HG02943 (cell line): ENCODE results near the gene CSNK2A1.
"Not testable (repeated sequence)": the region's sequence is repeated elsewhere in the genome, so short reads cannot be mapped to it uniquely, and the experiment has no call there.

Experiments
- ATAC-seq: cut with Tn5 transposase; IDR thresholded peaks from one replicate; pipeline ENCODE4 v1.9.1; 2021; ENCODE audit warnings: mild to moderate bottlenecking, low read depth, moderate library complexity; ENCODE audit not compliant: unreplicated experiment

CSNK2A1 gene

DNA sequence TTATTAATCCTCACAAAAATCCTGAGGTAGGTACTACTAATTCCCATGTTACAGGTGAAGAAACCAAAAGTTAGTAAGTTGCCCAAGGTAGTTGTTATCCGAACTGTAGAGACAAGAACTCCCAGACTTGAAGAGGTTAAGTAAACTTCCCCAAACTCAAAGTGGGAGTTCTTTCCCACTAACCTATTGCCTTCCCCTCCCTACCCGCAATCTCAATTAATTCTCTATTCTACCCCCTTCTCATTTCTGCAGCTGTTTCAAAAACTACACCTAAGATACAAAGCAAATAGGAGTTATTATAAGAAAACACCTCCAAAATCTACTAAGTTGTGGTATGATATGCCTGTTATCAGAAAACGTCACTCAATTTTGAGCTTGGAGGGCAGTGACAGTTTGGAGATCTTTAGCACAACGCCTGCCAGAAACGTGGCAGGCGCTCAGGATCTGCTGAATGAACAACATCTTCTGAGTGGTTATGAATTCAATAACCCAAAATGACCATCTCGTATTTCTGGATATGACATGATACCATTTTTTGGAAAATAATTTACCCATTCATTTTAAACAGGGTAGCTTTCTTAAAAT, 7.1 kb downstream of the CSNK2A1 start:
- ATAC-seq = no peak

DNA sequence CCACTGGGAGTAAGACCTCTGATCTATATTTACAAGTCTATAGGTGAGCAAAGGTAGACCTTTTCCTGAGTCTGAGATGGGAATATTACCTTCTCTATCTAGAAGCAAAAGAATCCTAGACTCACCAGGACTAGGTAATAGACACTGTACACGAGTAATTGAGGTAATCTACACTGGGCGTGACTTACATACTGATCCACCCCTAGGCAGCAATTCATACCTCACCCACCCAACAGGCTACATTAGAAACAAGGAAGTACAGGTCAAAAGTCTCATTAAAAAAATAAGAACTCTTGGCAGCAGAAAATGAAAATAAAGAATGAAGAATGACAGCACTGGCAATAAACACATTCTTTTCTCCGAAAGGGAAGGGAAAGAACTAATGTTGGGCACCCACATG, 7.6 kb downstream of the CSNK2A1 start:
- ATAC-seq = no peak

DNA sequence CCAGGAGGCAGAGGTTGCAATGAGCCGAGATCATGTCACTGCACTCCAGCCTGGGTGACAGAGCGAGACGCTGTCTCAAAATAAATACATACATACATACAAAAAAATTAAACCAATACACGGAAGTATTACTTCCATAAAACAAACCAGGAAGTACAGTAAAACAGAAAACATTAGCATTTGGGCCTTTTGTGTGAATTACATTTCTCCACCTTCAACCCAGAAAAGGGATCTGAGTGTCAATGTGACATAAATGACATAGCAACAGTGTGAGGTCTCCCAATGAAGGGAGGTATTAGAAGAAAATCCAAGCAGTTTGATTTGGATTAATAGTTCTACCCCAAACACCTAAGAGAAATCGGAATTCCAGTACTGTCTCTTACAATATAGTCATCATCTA, 10.1 kb downstream of the CSNK2A1 start:
- ATAC-seq = no peak

DNA sequence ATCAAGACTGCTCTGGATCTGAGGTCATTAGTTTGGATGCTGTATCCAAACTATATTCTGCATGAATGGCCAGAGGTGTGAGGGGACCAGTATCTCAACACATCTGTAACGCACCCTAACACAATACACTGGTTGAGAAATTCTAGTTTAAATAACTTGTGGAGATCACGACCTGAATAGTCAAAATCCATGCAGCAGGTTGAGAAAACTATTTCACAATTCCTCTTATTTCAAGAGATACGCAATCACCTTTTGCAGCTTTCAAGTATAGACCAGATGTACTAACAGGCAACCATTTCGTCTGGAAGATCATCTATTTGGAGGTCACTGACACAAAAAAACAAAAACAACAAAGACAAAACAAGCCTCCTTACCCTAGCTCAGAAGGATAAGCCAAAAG, 11.1 kb downstream of the CSNK2A1 start:
- ATAC-seq = no peak

DNA sequence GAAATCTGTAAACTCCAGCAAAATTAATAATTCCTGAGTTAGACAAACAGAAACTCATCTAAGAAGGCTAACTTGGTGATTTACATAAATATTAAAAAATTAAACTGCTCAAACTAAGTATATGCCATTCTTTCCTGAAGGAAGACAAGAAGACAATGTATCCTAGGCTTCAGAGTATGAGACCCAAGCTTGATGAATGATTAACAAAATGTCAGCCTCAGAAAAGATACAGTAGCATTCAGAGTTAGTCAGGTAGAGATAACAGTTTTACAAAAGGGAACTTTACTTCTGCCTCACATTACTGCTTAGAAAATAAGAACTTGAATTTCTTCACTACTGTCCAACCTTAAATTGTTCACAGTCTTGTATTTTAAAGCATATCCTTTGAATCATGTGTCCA, 12.0 kb downstream of the CSNK2A1 start:
- ATAC-seq = no peak

DNA sequence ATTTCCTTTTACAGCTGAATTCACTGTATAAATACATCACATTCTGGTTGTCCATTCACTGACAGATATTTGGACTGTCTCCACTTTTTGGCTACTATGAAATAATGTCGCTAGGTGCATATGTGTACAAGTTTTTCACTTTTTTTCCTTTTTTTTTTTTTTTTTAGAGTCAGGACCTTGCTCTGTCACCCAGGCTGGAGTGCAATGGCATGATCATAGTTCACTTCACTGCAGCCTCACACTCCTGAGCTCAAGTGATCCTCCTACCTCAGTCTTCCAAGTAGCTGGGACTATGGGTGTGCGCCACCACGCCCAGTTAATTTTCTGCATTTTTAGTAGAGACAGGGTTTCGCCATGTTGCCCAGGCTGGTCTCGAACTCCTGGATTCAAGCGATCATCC, 13.3 kb downstream of the CSNK2A1 start:
- ATAC-seq = no peak

DNA sequence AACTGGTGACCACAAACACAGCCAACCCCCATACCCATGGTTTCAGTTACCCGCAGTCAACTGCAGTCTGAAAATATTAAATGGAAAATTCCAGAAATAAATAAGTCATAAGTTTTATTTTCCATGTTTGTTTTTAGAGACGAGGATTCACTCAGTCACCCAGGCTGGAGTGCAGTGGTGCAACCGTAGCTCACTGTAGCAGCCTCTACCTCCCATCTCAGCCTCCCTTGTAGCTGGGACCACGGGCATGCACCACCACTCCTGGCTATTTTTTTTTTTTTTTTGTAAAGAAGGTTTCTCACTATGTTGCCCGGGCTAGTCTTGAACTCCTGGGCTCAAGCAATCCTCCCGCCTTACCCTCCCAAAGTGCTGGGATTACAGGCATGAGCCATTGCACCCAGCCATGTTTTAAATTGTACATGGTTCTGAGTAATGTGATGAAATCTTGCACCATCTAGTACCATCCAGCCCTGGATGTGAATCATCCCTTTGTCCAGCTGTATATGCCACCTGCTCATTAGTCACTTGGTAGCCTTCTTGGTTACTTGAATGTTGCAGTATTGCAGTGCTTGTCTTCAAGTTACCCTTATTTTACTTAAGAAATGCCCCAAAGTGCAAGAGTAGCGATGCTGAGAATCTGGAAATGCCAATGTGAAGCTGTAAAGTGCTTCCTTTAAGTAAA, 14.5 kb downstream of the CSNK2A1 start:
- ATAC-seq = no peak

DNA sequence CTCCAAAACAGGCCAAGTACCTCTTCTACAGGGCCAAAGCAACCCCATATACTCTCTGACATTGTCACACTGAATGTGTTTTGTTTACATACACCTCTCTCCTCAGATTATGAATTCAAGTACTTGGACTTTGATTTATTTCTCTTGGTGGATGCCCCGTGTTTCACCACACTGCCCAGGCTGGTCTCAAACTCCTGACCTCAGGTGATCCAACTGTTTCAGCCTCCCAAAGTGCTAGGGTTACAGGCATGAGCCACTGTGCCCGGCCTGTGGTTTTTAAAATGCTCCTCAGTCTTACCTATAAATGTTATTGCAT, 16.1 kb downstream of the CSNK2A1 start:
- no peak for ATAC-seq

DNA sequence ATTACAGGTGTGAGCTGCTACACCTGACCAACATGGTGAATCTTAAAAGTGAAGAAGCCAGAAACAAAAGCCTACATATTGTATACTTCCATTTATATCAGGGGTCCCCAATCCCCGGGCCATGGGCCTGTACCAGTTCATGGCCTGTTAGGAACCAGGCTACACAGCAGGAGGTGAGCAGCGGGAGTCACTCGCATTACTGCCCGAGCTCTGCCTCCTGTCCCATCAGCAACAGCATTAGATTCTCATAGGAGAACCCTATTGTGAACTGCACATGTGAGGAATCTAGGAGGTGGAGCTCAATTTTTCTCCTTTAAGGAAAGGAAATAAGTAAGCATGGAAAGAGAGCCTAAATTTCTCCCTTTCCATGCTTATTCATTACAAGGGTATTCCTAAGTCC, 21.7 kb downstream of the CSNK2A1 start:
- ATAC-seq = no peak

DNA sequence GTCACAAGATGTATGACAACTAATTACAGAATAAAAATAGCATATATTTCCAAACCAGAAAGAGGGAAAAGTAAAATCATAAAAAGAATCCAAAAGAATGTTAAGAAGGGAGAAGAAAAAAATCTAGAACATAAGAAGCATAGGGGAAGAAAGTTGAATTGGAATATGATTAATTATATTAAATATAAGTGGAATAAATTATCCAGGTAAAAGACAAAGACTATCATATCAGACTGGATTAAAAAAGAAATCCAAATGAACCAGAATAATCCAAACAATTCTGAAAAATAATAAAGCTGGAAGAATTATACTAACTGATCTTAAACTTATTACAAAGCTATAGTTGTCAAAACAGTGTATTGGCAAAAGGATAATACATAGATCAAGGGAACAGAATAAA, 23.6 kb downstream of the CSNK2A1 start:
- no peak for ATAC-seq

DNA sequence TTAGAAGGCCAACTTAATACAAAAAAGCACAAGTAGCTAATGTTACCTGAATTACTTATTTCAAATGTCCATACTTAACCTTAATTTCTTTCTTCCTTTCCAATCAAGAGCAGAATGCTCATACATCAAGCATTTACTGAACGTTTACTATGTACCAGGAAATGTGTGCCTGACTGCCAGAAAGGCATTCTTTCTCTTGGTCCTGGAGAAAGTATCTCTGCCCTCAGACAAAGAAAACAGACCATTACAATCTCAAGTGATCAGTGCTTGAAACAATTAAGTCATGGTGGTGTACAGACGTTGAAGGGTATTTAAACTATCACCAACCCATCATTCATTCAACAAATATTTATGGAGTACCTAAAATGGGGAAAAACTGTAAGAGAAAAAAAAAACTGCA, 26.4 kb downstream of the CSNK2A1 start:
- ATAC-seq = no peak

DNA sequence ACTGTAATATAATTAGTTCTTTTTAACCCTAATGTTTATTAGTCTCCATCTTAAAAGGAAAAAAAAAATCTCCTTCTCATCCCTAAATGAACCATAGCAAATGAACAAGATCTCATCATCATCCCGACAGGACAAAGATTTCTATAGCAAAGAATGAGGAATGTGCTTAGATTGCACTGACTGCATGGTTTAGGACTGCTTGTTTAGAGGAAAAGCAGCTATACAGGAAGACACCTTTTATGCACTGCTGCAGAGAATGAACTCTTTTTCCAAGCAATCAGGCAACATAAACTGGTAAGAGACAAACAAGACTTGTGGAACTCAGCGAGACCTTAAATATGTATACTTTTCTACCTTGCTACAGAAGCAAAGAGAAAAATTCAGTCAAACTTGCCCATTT, 26.8 kb downstream of the CSNK2A1 start:
- ATAC-seq = no peak

DNA sequence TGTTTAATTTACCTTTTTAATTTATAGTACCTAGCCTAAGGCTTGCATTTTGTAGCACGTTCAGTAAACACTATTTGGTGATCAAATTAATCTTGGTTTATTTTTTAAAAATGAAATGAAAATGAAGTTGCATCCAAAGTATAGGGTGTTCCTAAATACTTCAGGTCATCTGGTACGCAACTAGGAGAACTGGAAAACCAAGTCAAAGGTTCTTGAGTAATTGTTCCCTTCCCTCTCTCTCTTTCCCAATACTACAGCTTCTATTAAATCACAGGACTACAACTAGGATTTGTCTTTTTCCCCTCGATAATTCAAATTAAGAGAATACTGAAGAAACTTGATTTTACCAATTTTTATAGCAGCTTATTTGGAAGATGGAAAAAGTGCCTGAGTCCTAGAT, 27.9 kb downstream of the CSNK2A1 start:
- no peak for ATAC-seq

DNA sequence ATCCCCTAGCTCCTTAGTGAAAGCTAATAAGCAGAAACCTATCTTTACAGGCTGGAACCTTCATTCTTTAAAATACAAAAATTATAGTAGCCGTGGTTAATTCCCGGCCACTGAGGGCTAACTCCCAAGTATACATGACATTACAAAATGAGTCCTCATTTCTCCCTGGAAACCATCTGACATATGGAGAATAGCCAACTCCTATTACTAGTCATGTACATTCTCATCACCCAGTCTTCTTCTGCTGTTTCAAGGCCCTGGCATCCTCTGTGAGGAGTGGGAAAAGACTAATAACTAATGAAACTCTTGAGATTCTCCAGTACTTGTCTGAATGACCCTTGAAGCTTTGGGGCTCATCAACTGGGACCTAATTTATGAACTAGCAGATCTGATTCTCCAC, 30.2 kb downstream of the CSNK2A1 start:
- ATAC-seq = no peak

DNA sequence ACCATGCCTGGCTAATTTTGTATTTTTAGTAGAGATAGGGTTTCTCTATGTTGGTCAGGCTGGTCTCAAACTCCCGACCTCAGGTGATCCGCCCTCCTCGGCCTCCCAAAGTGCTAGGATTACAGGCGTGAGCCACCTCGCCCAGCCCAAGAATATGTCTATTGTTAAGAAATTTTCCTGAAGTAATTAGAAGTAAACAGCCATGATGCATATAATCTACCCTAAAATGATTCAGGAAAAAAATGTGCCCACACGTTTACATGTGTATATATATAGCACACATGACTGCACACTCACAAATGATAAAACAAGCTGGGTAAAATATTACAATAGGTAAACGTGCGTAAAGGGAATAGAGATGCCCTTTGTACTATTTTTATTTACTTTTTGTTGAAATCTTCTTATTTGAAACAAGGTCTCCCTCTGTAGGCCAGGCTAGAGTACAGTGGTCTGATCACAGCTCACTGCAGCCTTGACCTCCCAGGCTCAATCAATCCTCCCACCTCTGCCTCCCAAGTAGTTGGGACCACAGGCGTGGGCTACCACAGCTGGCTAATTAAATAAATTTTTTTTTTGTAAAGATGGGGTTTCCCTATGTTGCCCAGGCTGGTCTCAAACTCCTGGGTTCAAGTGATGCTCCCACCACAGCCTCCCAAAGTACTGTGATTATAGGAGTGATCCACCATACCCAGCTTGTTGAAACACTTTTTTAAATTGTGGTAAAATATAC, 33.1 kb downstream of the CSNK2A1 start:
- not testable (repeated sequence) for ATAC-seq

DNA sequence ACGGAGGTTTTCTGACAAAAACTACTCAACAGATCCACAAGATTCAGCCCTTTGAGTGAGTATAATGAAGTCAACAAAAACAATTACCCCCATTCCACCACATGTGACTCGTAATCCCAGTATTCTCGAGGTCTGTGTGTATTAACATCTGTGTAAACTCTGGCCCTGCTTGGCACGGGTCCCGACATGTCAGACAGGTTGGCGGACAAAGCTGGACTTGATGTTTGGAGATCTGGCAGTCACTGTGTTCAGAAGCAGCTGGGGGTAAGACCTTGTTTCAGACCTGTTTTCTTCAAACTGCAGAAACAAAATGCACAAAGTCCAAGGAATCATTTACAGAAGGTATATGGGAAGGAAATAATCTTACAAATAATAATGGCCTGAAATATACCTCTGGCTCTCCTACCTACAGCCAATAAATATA, 35.2 kb downstream of the CSNK2A1 start:
- ATAC-seq = not testable (repeated sequence)

DNA sequence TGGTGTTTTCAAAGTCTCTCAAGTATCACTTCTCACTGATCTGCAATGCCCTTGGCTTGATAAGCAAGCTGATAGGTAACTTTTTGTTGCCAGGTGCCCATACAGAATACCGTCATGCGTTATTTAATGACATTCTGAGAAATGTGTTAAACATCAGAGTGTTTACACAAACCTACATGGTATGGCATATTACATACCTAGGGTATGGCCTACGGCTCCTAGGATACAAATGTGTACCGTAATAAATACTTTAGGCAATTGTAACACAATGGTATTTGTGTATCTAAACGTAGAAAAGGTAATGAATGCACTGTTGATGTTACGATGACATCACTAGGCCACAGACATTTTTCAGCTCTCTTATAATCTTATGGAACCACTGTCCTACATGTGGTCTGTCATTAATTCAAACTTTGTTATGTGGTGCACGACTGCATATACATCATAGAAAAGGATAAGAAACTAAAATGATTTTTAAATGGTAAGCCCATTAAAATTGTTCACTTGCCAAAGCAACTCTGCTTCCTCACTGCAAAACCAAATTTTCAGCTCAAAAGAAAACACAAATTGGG, 35.7 kb downstream of the CSNK2A1 start:
- no peak for ATAC-seq

DNA sequence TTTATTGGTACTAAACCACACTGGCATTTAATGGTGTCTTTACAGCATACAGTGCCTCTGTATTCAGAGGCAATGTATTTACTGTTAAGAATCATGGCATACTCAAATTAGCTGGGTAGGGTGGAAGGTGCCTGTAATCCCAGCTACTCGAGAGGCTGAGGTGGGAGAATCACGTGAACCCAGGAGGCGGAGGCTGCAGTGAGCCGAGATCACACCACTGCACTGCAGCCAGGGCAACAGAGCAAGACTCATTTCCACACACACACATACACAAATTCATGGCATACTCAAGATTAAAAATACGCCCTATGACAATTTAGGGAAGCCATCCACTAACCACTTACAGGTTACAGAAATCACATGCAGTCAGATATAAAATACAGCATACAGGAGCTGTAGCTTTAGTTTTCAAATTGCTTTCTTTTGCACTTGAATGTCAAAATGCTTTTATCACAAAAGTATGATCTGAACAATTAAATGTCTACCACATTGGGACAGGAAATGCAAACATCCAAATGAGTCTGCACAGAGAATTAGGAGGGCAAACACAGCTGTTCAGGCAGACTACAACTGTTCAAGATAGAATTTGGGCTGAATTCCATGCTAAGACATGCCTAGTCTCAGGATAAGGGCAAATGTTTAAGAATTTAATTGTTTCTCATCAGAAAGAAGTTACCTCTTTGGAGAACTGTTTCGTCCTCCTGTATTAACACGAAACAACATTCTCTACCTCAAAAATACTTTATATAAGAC, 36.4 kb downstream of the CSNK2A1 start:
- no peak for ATAC-seq

DNA sequence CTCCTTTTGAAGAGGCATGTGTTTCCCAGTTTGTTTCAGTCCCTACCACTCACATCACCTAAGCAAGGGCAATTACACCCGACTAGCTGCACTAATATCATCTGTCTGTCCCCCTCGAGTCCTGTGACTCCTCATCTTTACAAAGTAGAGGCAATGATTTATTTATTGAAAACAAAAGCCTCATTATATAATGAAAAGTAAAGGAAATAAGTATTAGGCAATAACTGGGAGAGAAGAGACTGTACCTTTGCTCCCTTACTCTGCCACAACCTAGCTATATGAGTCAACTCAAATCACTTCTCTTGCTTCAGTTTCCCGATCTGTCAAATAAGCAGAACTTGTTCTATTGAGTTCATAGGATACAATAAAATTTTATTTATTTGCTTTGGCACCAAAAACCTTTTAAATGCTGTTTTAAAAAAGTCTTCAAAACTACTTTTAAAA, 38.9 kb downstream of the CSNK2A1 start:
- no peak for ATAC-seq

DNA sequence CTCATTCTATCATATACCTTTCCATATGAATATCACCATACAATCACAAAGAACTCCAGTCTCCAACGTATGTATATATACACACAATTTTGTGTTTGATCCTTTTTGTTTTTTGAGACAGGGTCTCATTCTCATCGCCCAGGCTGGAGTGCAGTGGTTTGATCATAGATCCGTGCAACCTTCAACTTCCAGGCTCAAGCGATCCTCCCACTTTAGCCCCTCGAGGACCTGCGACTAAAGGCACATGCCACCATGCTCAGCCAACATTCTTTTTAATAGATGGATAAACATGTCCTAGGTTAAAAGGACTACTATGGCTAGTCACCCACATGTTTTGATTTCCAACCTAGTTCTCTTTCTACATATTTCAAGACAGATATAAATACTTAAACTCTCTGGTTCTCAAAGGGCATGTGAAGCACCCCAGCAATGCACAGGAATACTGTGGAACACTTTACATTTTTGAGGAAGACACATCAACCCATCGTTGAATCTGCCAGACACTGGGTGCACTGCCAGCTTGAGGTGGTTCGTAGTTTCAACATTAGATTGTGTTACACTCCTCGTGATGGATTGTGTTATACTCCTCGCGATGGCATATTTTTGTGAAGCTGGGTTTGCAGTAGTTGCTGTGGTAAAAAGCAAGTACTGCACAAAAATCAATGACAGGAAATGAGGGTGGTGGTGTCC, 40.4 kb downstream of the CSNK2A1 start:
- ATAC-seq = no peak
